ENCODE data around the gene GXYLT1.
"Not testable (repeated sequence)": the region's sequence is repeated elsewhere in the genome, so short reads cannot be mapped to it uniquely, and the experiment has no call there.

The GXYLT1 gene

GRCh38 chr12:42119085-42119633 lies 25.5 kb downstream of the GXYLT1 start:
- TF ChIP-seq TAF1 (IDR thresholded peaks at IDR 0.05; ENCODE audit: borderline replicate concordance, low read depth, low read length) (no peak), POLR2AphosphoS5 (IDR thresholded peaks at IDR 0.05; ENCODE audit: low read depth, low read length) (no peak), POLR2A (IDR thresholded peaks at IDR 0.05; ENCODE audit: low read depth, low read length) (no peak)
- no peak for FAIRE-seq

GRCh38 chr12:42118136-42118879 lies 26.4 kb downstream of the GXYLT1 start:
- TF ChIP-seq POLR2AphosphoS5 (IDR thresholded peaks at IDR 0.05; ENCODE audit: low read depth, low read length) (no peak), POLR2A (IDR thresholded peaks at IDR 0.05; ENCODE audit: low read depth, low read length) (no peak)
- FAIRE-seq (no peak), DNase-seq (ENCODE audit: insufficient read length) (no peak)

More at GRCh38 chr12:42119085-42119633, 25.5 kb downstream of the GXYLT1 start:
- no peak for DNase-seq (ENCODE audit: insufficient read length)

- FAIRE-seq (no peak), DNase-seq (ENCODE audit: insufficient read length) (no peak)
- TF ChIP-seq POLR2A (IDR thresholded peaks at IDR 0.05; ENCODE audit: low read depth, low read length) (no peak), TAF1 (IDR thresholded peaks at IDR 0.05; ENCODE audit: borderline replicate concordance, low read depth, low read length) (no peak), POLR2AphosphoS5 (IDR thresholded peaks at IDR 0.05; ENCODE audit: low read depth, low read length) (no peak)
These were observed 35.6 kb downstream of the GXYLT1 start for GRCh38 chr12:42109031-42109430.

- not testable (repeated sequence) for FAIRE-seq; DNase-seq (ENCODE audit: insufficient read length)
These were observed 37.9 kb downstream of the GXYLT1 start for GRCh38 chr12:42106791-42107190.

- DNase-seq (ENCODE audit: insufficient read length) = no peak
- TF ChIP-seq TAF1 (IDR thresholded peaks at IDR 0.05; ENCODE audit: borderline replicate concordance, low read depth, low read length) = no peak
- no peak for TF ChIP-seq POLR2AphosphoS5 (IDR thresholded peaks at IDR 0.05; ENCODE audit: low read depth, low read length)
- no peak for TF ChIP-seq POLR2A (IDR thresholded peaks at IDR 0.05; ENCODE audit: low read depth, low read length)
- FAIRE-seq = no peak
These were observed 39.9 kb downstream of the GXYLT1 start for GRCh38 chr12:42104784-42105183.

GRCh38 chr12:42104087-42104486 lies 40.6 kb downstream of the GXYLT1 start:
- no peak for DNase-seq (ENCODE audit: insufficient read length)
- TF ChIP-seq POLR2A (IDR thresholded peaks at IDR 0.05; ENCODE audit: low read depth, low read length) (no peak), TAF1 (IDR thresholded peaks at IDR 0.05; ENCODE audit: borderline replicate concordance, low read depth, low read length) (no peak), POLR2AphosphoS5 (IDR thresholded peaks at IDR 0.05; ENCODE audit: low read depth, low read length) (no peak)
- no peak for FAIRE-seq

- DNase-seq (ENCODE audit: insufficient read length) (no peak), FAIRE-seq (no peak)
- no peak for TF ChIP-seq POLR2A (IDR thresholded peaks at IDR 0.05; ENCODE audit: low read depth, low read length)
- TF ChIP-seq POLR2AphosphoS5 (IDR thresholded peaks at IDR 0.05; ENCODE audit: low read depth, low read length) = no peak
- TF ChIP-seq TAF1 (IDR thresholded peaks at IDR 0.05; ENCODE audit: borderline replicate concordance, low read depth, low read length) = no peak
These were observed 41.5 kb downstream of the GXYLT1 start for GRCh38 chr12:42103155-42103554.

GRCh38 chr12:42102720-42103119 lies 42.0 kb downstream of the GXYLT1 start:
- DNase-seq (ENCODE audit: insufficient read length) (no peak), FAIRE-seq (no peak)
- TF ChIP-seq TAF1 (IDR thresholded peaks at IDR 0.05; ENCODE audit: borderline replicate concordance, low read depth, low read length) = no peak
- no peak for TF ChIP-seq POLR2A (IDR thresholded peaks at IDR 0.05; ENCODE audit: low read depth, low read length)
- TF ChIP-seq POLR2AphosphoS5 (IDR thresholded peaks at IDR 0.05; ENCODE audit: low read depth, low read length) = no peak

GRCh38 chr12:42099433-42099832 lies 45.2 kb downstream of the GXYLT1 start:
- FAIRE-seq = no peak
- TF ChIP-seq POLR2AphosphoS5 (IDR thresholded peaks at IDR 0.05; ENCODE audit: low read depth, low read length) = no peak
- no peak for TF ChIP-seq POLR2A (IDR thresholded peaks at IDR 0.05; ENCODE audit: low read depth, low read length)
- no peak for TF ChIP-seq TAF1 (IDR thresholded peaks at IDR 0.05; ENCODE audit: borderline replicate concordance, low read depth, low read length)
- no peak for DNase-seq (ENCODE audit: insufficient read length)

- no peak for DNase-seq (ENCODE audit: insufficient read length)
- FAIRE-seq = peak; percentile 91
These were observed 46.7 kb downstream of the GXYLT1 start for GRCh38 chr12:42097971-42098370.

GRCh38 chr12:42094277-42094676 lies 50.4 kb downstream of the GXYLT1 start:
- FAIRE-seq (no peak), DNase-seq (ENCODE audit: insufficient read length) (no peak)
- TF ChIP-seq POLR2A (IDR thresholded peaks at IDR 0.05; ENCODE audit: low read depth, low read length) (no peak), POLR2AphosphoS5 (IDR thresholded peaks at IDR 0.05; ENCODE audit: low read depth, low read length) (no peak), TAF1 (IDR thresholded peaks at IDR 0.05; ENCODE audit: borderline replicate concordance, low read depth, low read length) (no peak)

More at GRCh38 chr12:42097971-42098370, 46.7 kb downstream of the GXYLT1 start:
- TF ChIP-seq POLR2A (IDR thresholded peaks at IDR 0.05; ENCODE audit: low read depth, low read length) (no peak), POLR2AphosphoS5 (IDR thresholded peaks at IDR 0.05; ENCODE audit: low read depth, low read length) (no peak), TAF1 (IDR thresholded peaks at IDR 0.05; ENCODE audit: borderline replicate concordance, low read depth, low read length) (no peak)

GRCh38 chr12:42091769-42092168 lies 52.9 kb downstream of the GXYLT1 start:
- no peak for DNase-seq (ENCODE audit: insufficient read length)
- no peak for FAIRE-seq

More at GRCh38 chr12:42091769-42092168, 52.9 kb downstream of the GXYLT1 start:
- TF ChIP-seq POLR2AphosphoS5 (IDR thresholded peaks at IDR 0.05; ENCODE audit: low read depth, low read length) (no peak), TAF1 (IDR thresholded peaks at IDR 0.05; ENCODE audit: borderline replicate concordance, low read depth, low read length) (no peak), POLR2A (IDR thresholded peaks at IDR 0.05; ENCODE audit: low read depth, low read length) (no peak)

Measured in GM12892 (cell line).